ENCODE measurements around the gene SHANK3. TPM values are rescaled to one million over a fixed set of nuclear protein-coding genes. Genes with fewer than 3 reads are reported as not detected.

The SHANK3 gene
- total RNA-seq, 4 donors from 2014 or later = 2.7 to 30.3 (median 6.3) TPM

GRCh38 chr22:50678651-50679521 is 6.3 kb downstream of the SHANK3 start:
- intact Hi-C loops (cut with DNase I; ENCODE audit: low total_unique reads) = no loop called here
- Histone ChIP-seq H3K27ac (no peak overlapping the region), H3K36me3 (no peaks in the 10 kb centered on the region), H3K4me1 (peaks cover 0 to 5% (median 3%) of the 10 kb centered on the region in 4 donors), H3K27me3 (peaks cover 14% of the 10 kb centered on the region), H3K4me3 (no peak overlapping the region), H3K9me3 (no peaks in the 10 kb centered on the region)
- no peak for DNase-seq
- 93% methylated on average over 26 of the region's 30 CpGs; no CpG with 5 or more reads in 1 of the 2 donors for WGBS, 2 donors (ENCODE audit: low coverage in 1 of 2)
- TF ChIP-seq POLR2AphosphoS5 (IDR thresholded peaks at IDR 0.05) (no peak), POLR2A (IDR thresholded peaks at IDR 0.05) (no peak), EP300 (IDR thresholded peaks at IDR 0.05; ENCODE audit: low read depth) (no peak)
- in situ Hi-C loops (cut with MboI; ENCODE audit: low pct_ligation_motif_present in 1 of 4, low pct_unique_long_range_greater_than_20kb in 1 of 4, low sequenced_read_pairs in 3 of 4) = no loop called here

- Histone ChIP-seq H3K4me1 (no peaks in the 10 kb centered on the region), H3K36me3 (no peaks in the 10 kb centered on the region), H3K4me3 (no peak overlapping the region), H3K27me3 (peaks cover 5% of the 10 kb centered on the region), H3K9me3 (no peaks in the 10 kb centered on the region), H3K27ac (no peak overlapping the region)
- WGBS, 2 donors (ENCODE audit: low coverage in 1 of 2) = 85 to 94% methylated on average over 4 to 20 of the region's 21 CpGs
- no peak for DNase-seq
- intact Hi-C loops (cut with DNase I; ENCODE audit: low total_unique reads) (no loop called here), in situ Hi-C loops (cut with MboI; ENCODE audit: low pct_ligation_motif_present in 1 of 4, low pct_unique_long_range_greater_than_20kb in 1 of 4, low sequenced_read_pairs in 3 of 4) (no loop called here)
- no peak for TF ChIP-seq POLR2A (IDR thresholded peaks at IDR 0.05)
- TF ChIP-seq EP300 (IDR thresholded peaks at IDR 0.05; ENCODE audit: low read depth) = no peak
- TF ChIP-seq CTCF (IDR thresholded peaks at IDR 0.05) = no peak
- no peak for TF ChIP-seq POLR2AphosphoS5 (IDR thresholded peaks at IDR 0.05)
Observed at GRCh38 chr22:50683086-50683993, 10.7 kb downstream of the SHANK3 start.

GRCh38 chr22:50683994-50684371 is 11.4 kb downstream of the SHANK3 start:
- Histone ChIP-seq H3K36me3 (no peaks in the 10 kb centered on the region), H3K9me3 (no peaks in the 10 kb centered on the region), H3K27me3 (peaks cover 5% of the 10 kb centered on the region), H3K4me1 (no peaks in the 10 kb centered on the region), H3K4me3 (no peak overlapping the region), H3K27ac (no peak overlapping the region)
- 54 to 63% methylated on average over 4 to 6 of the region's 6 CpGs for WGBS, 2 donors (ENCODE audit: low coverage in 1 of 2)
- intact Hi-C loops (cut with DNase I; ENCODE audit: low total_unique reads) (no loop called here), in situ Hi-C loops (cut with MboI; ENCODE audit: low pct_ligation_motif_present in 1 of 4, low pct_unique_long_range_greater_than_20kb in 1 of 4, low sequenced_read_pairs in 3 of 4) (no loop called here)
- DNase-seq = no peak
- TF ChIP-seq POLR2A (IDR thresholded peaks at IDR 0.05) = no peak
- no peak for TF ChIP-seq CTCF (IDR thresholded peaks at IDR 0.05)
- TF ChIP-seq EP300 (IDR thresholded peaks at IDR 0.05; ENCODE audit: low read depth) = no peak
- no peak for TF ChIP-seq POLR2AphosphoS5 (IDR thresholded peaks at IDR 0.05)

GRCh38 chr22:50684501-50684900 is 11.9 kb downstream of the SHANK3 start:
- no peaks in the 10 kb centered on the region for H3K36me3 ChIP-seq
- no peaks in the 10 kb centered on the region for H3K9me3 ChIP-seq
- intact Hi-C loops (cut with DNase I; ENCODE audit: low total_unique reads) (no loop called here), in situ Hi-C loops (cut with MboI; ENCODE audit: low pct_ligation_motif_present in 1 of 4, low pct_unique_long_range_greater_than_20kb in 1 of 4, low sequenced_read_pairs in 3 of 4) (no loop called here)
- no peak overlapping the region for H3K27ac ChIP-seq
- 83 to 89% methylated on average over 1 to 8 of the region's 8 CpGs for WGBS, 2 donors (ENCODE audit: low coverage in 1 of 2)
- DNase-seq = no peak
- H3K4me3 ChIP-seq = no peak overlapping the region
- TF ChIP-seq POLR2AphosphoS5 (IDR thresholded peaks at IDR 0.05) (no peak), EP300 (IDR thresholded peaks at IDR 0.05; ENCODE audit: low read depth) (no peak), POLR2A (IDR thresholded peaks at IDR 0.05) (no peak), CTCF (IDR thresholded peaks at IDR 0.05) (no peak)
- no peaks in the 10 kb centered on the region for H3K4me1 ChIP-seq
- peaks cover 5% of the 10 kb centered on the region for H3K27me3 ChIP-seq

Measured in transverse colon (tissue), 4 donors.